GM12875 (cell line): ENCODE data around the gene KIAA0753.

ENCODE experiments used
- H3K4me3 ChIP-seq: one replicate; pipeline ENCODE4 v1.5.1; 2011; ENCODE audit warnings: low read depth, low read length, control low read depth
- TF ChIP-seq, protein P1 (sequence below): IDR thresholded peaks from 2 replicates; pipeline ENCODE4 v1.5.1; 2011; ENCODE audit warnings: low read depth, mild to moderate bottlenecking, control low read depth, inconsistent platforms, low read length, moderate library complexity, borderline replicate concordance; ENCODE audit not compliant: insufficient read depth

KIAA0753 gene

DNA sequence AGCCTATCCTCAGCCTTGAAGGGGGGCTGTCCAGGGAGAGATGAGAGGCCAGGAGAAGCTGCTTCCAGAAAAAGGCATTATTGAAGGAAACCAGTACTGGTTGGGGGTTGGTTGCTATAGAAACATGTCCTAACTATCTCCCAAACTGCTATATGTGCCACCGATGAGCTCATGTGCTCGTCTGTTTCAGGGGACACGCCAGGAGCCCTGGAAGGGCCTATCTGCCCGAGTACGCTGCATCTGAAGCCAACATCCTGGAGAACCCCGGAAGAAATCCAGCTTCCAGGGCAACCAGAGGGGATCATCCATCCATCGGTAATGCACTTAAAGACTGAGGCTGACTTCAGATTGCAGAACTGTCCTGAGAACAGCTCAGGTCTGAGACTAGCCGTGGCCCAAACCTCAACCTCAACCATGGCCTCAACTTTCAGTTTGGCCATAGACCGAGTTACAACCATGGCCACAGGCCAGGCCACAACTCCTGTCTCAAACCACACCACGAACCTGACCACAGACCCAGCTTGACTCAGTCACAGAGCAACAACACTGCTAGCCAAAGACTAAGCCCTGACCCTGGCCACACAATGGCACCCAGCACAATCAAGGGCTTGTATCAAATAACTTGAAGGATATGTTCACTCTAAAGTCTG is 94.3 kb downstream of the KIAA0753 start:
- H3K4me3 ChIP-seq: no peak overlapping the region
- TF ChIP-seq, protein P1, sequence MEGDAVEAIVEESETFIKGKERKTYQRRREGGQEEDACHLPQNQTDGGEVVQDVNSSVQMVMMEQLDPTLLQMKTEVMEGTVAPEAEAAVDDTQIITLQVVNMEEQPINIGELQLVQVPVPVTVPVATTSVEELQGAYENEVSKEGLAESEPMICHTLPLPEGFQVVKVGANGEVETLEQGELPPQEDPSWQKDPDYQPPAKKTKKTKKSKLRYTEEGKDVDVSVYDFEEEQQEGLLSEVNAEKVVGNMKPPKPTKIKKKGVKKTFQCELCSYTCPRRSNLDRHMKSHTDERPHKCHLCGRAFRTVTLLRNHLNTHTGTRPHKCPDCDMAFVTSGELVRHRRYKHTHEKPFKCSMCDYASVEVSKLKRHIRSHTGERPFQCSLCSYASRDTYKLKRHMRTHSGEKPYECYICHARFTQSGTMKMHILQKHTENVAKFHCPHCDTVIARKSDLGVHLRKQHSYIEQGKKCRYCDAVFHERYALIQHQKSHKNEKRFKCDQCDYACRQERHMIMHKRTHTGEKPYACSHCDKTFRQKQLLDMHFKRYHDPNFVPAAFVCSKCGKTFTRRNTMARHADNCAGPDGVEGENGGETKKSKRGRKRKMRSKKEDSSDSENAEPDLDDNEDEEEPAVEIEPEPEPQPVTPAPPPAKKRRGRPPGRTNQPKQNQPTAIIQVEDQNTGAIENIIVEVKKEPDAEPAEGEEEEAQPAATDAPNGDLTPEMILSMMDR: no peak

DNA sequence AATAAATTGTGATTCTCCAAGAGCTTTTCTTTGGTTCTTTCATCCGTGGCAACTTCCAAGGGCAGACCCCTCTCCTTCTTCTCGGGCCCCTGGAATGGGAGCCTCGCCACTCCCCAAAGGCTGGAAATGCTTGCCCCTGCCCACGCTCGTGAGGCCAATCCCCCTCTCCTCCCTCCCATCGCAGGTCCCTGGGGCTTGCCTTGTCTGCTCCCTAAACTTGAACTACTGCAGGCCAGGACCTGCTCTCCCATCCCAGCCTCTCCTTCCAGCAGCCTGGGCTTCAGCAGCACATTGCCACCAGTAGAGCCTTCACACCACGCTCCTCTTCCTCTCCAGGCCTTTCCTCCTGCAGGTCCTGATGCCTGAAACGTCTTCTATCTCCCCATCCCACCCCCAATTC is 95.2 kb downstream of the KIAA0753 start:
- no peak overlapping the region for H3K4me3 ChIP-seq
- TF ChIP-seq, protein P1: no peak

DNA sequence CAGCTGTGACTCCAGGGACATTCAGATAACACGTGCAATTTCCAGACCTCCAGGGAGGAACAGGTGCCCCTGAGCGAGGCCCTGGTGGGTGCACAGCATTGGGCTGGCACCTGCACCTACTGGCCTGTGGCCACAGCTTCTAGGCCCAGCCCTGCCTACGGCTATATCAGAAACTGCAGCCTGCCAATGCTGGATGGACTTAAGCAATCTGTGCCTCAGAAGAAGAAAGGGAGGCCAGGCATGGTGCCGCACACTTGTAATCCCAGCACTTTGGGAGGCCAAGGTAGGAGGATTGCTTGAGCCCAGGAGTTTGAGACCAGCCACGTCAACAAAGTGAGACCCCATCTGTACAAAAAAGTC is 96.5 kb downstream of the KIAA0753 start:
- H3K4me3 ChIP-seq: no peak overlapping the region
- TF ChIP-seq, protein P1: no peak

DNA sequence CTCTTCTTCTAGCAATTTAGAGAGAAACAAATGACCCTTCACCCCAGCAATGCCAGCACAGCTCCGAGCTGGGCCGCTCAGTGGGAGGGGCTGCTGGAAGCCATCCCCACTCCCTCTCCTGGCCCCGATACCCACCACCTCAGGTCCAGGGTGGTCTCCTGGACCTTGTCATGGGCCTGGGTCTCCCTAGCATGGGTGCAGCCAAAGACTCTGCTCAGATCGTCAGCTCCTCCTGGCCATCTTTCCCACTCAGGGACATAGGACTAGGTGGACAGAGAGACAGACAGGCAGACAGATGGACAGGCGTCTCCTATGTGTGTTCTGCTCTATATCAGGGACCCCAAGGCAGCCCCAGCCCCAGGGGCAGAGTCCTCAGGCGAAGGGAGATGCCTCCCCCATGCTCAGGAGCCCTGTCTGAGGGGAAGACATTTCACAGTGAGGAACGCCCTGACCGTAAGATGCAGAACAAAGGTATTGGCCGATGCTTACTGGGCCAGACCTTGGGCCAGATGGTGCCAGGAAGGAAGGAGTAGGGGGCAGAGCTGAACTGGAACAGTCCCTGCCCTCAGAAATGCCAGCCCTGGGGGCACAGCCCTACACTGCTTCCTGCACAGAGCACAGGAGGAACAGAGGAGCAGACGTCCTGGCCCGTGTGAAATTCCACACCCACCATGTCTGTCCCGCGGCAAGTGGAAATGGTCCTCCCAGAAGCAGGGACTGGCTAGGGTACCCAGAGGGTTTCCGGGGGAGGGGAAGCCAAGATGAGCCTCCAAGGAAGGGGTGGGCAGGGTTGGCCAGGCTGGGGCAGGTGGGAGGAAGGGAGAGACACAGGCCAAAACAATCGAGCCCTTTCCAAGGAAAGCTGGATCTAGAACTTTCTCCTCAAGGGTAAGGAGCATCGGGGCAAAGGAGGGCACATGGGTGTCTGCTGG is 97.2 kb downstream of the KIAA0753 start:
- H3K4me3 ChIP-seq: no peak overlapping the region
- TF ChIP-seq, protein P1: no peak

DNA sequence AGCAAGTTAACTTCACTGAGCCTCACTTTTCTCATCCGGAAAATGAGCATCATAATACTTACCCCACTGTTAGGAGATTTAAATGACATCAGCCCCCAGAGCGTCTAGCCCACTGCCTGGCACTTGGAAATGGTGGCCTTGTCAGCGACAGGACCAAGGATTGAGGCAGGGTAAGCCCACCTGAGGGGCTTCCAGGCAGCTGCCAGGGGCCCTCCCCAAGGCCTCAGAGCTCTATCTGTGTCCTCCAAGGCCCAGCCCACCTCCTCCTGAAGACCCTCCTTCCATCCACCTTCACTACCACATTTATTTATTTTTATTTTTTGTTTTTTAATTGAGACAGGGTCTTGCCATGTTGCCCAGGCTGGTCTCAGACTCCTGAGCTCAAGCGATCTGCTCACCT is 97.9 kb downstream of the KIAA0753 start:
- no peak overlapping the region for H3K4me3 ChIP-seq
- TF ChIP-seq, protein P1: no peak

DNA sequence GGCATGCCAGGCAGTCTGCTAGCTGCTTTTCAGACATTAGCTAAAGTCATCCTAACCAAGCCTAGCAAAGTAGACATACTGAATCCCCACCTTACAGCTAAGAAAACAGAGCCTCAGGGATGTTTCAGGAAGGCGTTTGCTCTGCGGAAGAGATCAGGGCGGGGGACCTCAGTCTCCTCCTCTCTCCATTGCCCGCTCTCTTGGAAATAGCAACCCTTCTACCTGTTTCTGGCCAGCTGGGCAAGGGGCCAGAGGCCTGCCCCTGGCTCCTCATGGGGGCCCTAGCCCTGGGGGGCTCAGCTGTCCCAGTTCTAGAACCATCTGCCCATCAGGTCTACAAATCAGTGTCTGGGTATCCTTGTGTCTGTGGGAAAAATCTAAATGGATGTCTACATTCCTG is 98.6 kb downstream of the KIAA0753 start:
- H3K4me3 ChIP-seq: no peak overlapping the region
- TF ChIP-seq, protein P1: no peak
